HEK293 (cell line): Measurements from ENCODE around the gene RASA3.

Experiments
- CTCF ChIA-PET: fragments of 350-600 bp; formaldehyde crosslinking; extraction: SDS; loops from one replicate; lab custom pipeline; 2021; ENCODE audit warnings: antibody characterized with exemption; lab: Yijun Ruan, JAX
- POLR2A ChIA-PET: fragments of 300-600 bp; formaldehyde crosslinking; extraction: SDS; loops from one replicate; lab custom pipeline; 2020; ENCODE audit warnings: antibody characterized with exemption, inconsistent platforms; lab: Yijun Ruan, JAX
- H3K27ac ChIP-seq: fragments of 200-500 bp; sonication (Bioruptor generic); 2 replicates; pipeline ENCODE4 v1.5.1; 2014; ENCODE audit warnings: low read depth, low read length, control low read depth, inconsistent platforms; ENCODE audit errors: extremely low read depth
- H3K36me3 ChIP-seq, 2 experiments: fragments of 200-500 bp in 1 of 2; sonication (Bioruptor generic) in 1 of 2; 1 replicate in 1 of 2; 2 replicates in 1 of 2; pipeline ENCODE4 v1.5.1; 2014 to 2017; ENCODE audit warnings: inconsistent platforms in 2 of 2, low read length in 2 of 2; ENCODE audit not compliant: control insufficient read depth in 2 of 2, insufficient read depth in 1 of 2
- H3K4me1 ChIP-seq: fragments of 200-500 bp; sonication (Bioruptor generic); 2 replicates; pipeline ENCODE4 v1.5.1; 2014; ENCODE audit warnings: mild to moderate bottlenecking, low read length, inconsistent platforms; ENCODE audit not compliant: control insufficient read depth, insufficient read depth
- H3K4me3 ChIP-seq: 2 replicates; pipeline ENCODE4 v1.5.1; 2011; ENCODE audit warnings: low read depth, mild to moderate bottlenecking, control low read depth, low read length, moderate library complexity
- H3K9me3 ChIP-seq: fragments of 200-500 bp; sonication (Bioruptor generic); 2 replicates; pipeline ENCODE4 v1.5.1; 2014; ENCODE audit warnings: low read depth, low read length, inconsistent platforms; ENCODE audit not compliant: control insufficient read depth, insufficient read depth
- GLI4 ChIP-seq: fragments of 450-650 bp; formaldehyde crosslinking; IDR thresholded peaks from 2 replicates; pipeline ENCODE4 v1.5.1; 2016; ENCODE audit warnings: missing biosample characterization, missing genetic modification characterization
- HOXA7 ChIP-seq: sonication (generic); formaldehyde crosslinking; IDR thresholded peaks from 2 replicates; pipeline ENCODE4 v1.8.1; 2022; ENCODE audit warnings: missing genetic modification reagents, borderline replicate concordance
- KLF10 ChIP-seq: fragments of 450-650 bp; IDR thresholded peaks from 2 replicates; pipeline ENCODE4 v1.5.1; 2018; ENCODE audit warnings: missing biosample characterization, mild to moderate bottlenecking, missing genetic modification characterization
- RBAK ChIP-seq: fragments of 450-650 bp; formaldehyde crosslinking; IDR thresholded peaks from 2 replicates; pipeline ENCODE4 v1.5.1; 2016; ENCODE audit warnings: missing biosample characterization, missing genetic modification characterization
- SETDB1 ChIP-seq: IDR thresholded peaks from one replicate; pipeline ENCODE4 v1.6.1; 2017; ENCODE audit warnings: mild to moderate bottlenecking, low read length, moderate library complexity, mixed read lengths; ENCODE audit not compliant: insufficient read length
- TRIM28 ChIP-seq: IDR thresholded peaks from 2 replicates; pipeline ENCODE4 v1.6.1; 2011; ENCODE audit warnings: low read length, control low read depth, borderline replicate concordance
- YY2 ChIP-seq: fragments of 450-650 bp; formaldehyde crosslinking; IDR thresholded peaks from 2 replicates; pipeline ENCODE4 v1.5.1; 2016; ENCODE audit warnings: missing biosample characterization, missing genetic modification characterization
- ZBTB17 ChIP-seq: fragments of 450-650 bp; formaldehyde crosslinking; IDR thresholded peaks from 2 replicates; pipeline ENCODE4 v1.5.1; 2016; ENCODE audit warnings: missing biosample characterization, missing genetic modification characterization
- ZBTB21 ChIP-seq: fragments of 450-650 bp; formaldehyde crosslinking; IDR thresholded peaks from 2 replicates; pipeline ENCODE4 v1.5.1; 2017; ENCODE audit warnings: missing biosample characterization, missing genetic modification characterization
- ZFP41 ChIP-seq: fragments of 450-650 bp; formaldehyde crosslinking; IDR thresholded peaks from 2 replicates; pipeline ENCODE4 v1.5.1; 2016; ENCODE audit warnings: missing biosample characterization, missing genetic modification characterization, borderline replicate concordance
- ZNF10 ChIP-seq: fragments of 450-650 bp; formaldehyde crosslinking; IDR thresholded peaks from 2 replicates; pipeline ENCODE4 v1.5.1; 2017; ENCODE audit warnings: missing biosample characterization, missing genetic modification characterization
- ZNF114 ChIP-seq: fragments of 450-650 bp; formaldehyde crosslinking; IDR thresholded peaks from 2 replicates; pipeline ENCODE4 v1.5.0; 2017; ENCODE audit warnings: missing biosample characterization, missing genetic modification characterization
- ZNF140 ChIP-seq: fragments of 450-650 bp; formaldehyde crosslinking; IDR thresholded peaks from 2 replicates; pipeline ENCODE4 v1.5.1; 2016; ENCODE audit warnings: missing biosample characterization, missing genetic modification characterization
- ZNF155 ChIP-seq: fragments of 450-650 bp; formaldehyde crosslinking; IDR thresholded peaks from 2 replicates; pipeline ENCODE4 v1.5.1; 2016; ENCODE audit warnings: missing biosample characterization, missing genetic modification characterization
- ZNF157 ChIP-seq: fragments of 450-650 bp; formaldehyde crosslinking; IDR thresholded peaks from 2 replicates; pipeline ENCODE4 v1.5.1; 2016; ENCODE audit warnings: missing biosample characterization, missing genetic modification characterization
- ZNF292 ChIP-seq: fragments of 450-650 bp; formaldehyde crosslinking; IDR thresholded peaks from 2 replicates; pipeline ENCODE4 v1.5.1; 2016; ENCODE audit warnings: low read depth, missing biosample characterization, missing genetic modification characterization, borderline replicate concordance
- ZNF391 ChIP-seq: fragments of 450-650 bp; formaldehyde crosslinking; IDR thresholded peaks from 2 replicates; pipeline ENCODE4 v1.5.1; 2016; ENCODE audit warnings: low read depth, missing biosample characterization, missing genetic modification characterization, borderline replicate concordance
- ZNF629 ChIP-seq: fragments of 450-650 bp; formaldehyde crosslinking; IDR thresholded peaks from 2 replicates; pipeline ENCODE4 v1.5.1; 2017; ENCODE audit warnings: missing biosample characterization, missing genetic modification characterization
- TF ChIP-seq, protein P1 (sequence below): fragments of 450-650 bp; formaldehyde crosslinking; IDR thresholded peaks from 2 replicates; pipeline ENCODE4 v1.5.1; 2017; ENCODE audit warnings: missing biosample characterization, missing genetic modification characterization
- TF ChIP-seq, protein P2 (sequence below): fragments of 450-650 bp; formaldehyde crosslinking; optimal IDR thresholded peaks from 2 replicates; pipeline ENCODE3; 2016; ENCODE audit warnings: missing biosample characterization, mild to moderate bottlenecking, missing genetic modification characterization
- TF ChIP-seq, protein P3 (sequence below): fragments of 450-650 bp; IDR thresholded peaks from 2 replicates; pipeline ENCODE4 v1.5.1; 2018; ENCODE audit warnings: missing biosample characterization, mild to moderate bottlenecking, missing genetic modification characterization

RASA3 gene

DNA sequence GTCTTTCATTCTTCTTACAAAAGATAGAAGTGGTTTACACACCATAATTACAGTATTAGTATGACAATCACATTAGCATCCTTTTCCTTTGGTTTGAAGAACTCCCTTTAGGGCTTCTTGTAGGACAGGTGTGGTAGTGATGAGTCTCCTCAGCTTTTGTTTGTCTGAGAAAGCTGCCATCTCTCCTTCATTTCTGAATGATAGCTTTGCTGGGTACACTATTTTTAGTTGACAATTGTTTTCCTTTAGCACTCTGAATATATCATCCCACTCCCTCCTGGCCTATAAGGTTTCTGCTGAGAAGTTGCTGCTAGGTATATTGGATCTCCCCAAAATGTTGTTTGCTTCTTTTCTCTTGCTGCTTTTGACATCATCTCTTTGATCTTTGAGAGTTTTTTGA, 39.3 kb downstream of the RASA3 start:
- ChIA-PET CTCF (no interaction called here), POLR2A (no interaction called here)
- TF ChIP-seq SETDB1 (peak; percentile 63), TRIM28 (no peak)

DNA sequence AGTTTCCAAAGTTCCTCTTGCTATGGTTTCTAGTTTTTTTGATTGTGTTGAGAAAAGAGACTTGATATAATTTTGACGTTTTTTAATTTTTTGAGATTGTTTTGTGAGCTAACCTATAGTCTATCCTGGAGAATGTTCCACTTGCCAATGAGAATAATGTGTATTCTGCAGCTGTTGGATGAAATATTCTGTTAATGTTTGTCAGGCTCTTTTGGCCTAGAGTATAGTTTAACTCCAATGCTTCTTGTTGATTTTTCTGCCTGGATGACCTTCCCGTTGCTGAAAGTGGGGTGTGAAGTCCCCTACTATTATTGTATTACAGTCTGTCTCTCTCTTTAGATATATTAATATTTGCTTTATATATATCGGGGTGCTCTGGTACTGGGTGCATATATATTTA, 40.0 kb downstream of the RASA3 start:
- Histone ChIP-seq H3K9me3 (no peaks in the 10 kb centered on the region), H3K36me3 (no peaks in the 10 kb centered on the region), H3K4me3 (no peak overlapping the region), H3K27ac (no peak overlapping the region), H3K4me1 (no peaks in the 10 kb centered on the region)
- no peak for TF ChIP-seq KLF10 (tag by site-specific recombination)
- no peak for TF ChIP-seq ZNF140 (tag by site-specific recombination)
- TF ChIP-seq, protein P1, sequence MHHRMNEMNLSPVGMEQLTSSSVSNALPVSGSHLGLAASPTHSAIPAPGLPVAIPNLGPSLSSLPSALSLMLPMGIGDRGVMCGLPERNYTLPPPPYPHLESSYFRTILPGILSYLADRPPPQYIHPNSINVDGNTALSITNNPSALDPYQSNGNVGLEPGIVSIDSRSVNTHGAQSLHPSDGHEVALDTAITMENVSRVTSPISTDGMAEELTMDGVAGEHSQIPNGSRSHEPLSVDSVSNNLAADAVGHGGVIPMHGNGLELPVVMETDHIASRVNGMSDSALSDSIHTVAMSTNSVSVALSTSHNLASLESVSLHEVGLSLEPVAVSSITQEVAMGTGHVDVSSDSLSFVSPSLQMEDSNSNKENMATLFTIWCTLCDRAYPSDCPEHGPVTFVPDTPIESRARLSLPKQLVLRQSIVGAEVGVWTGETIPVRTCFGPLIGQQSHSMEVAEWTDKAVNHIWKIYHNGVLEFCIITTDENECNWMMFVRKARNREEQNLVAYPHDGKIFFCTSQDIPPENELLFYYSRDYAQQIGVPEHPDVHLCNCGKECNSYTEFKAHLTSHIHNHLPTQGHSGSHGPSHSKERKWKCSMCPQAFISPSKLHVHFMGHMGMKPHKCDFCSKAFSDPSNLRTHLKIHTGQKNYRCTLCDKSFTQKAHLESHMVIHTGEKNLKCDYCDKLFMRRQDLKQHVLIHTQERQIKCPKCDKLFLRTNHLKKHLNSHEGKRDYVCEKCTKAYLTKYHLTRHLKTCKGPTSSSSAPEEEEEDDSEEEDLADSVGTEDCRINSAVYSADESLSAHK (tag by site-specific recombination): no peak
- TF ChIP-seq, protein P2, sequence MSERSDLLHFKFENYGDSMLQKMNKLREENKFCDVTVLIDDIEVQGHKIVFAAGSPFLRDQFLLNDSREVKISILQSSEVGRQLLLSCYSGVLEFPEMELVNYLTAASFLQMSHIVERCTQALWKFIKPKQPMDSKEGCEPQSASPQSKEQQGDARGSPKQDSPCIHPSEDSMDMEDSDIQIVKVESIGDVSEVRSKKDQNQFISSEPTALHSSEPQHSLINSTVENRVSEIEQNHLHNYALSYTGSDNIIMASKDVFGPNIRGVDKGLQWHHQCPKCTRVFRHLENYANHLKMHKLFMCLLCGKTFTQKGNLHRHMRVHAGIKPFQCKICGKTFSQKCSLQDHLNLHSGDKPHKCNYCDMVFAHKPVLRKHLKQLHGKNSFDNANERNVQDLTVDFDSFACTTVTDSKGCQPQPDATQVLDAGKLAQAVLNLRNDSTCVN: no peak
- TF ChIP-seq GLI4 (tag by site-specific recombination): no peak
- no peak for TF ChIP-seq ZFP41
- TF ChIP-seq ZNF292 (tag by site-specific recombination): no peak
- TF ChIP-seq HOXA7 (CRISPR knock-in tag): no peak
- no peak for TF ChIP-seq ZNF114
- TF ChIP-seq RBAK: no peak
- no peak for TF ChIP-seq ZNF629
- no peak for TF ChIP-seq ZNF157 (tag by site-specific recombination)
- TF ChIP-seq ZNF10 (tag by site-specific recombination): no peak
- TF ChIP-seq ZBTB21 (tag by site-specific recombination): no peak
- TF ChIP-seq ZNF391 (tag by site-specific recombination): no peak
- no peak for TF ChIP-seq YY2 (tag by site-specific recombination)
- no peak for TF ChIP-seq ZNF155 (tag by site-specific recombination)
- no peak for TF ChIP-seq ZBTB17 (tag by site-specific recombination)
- TF ChIP-seq, protein P3, sequence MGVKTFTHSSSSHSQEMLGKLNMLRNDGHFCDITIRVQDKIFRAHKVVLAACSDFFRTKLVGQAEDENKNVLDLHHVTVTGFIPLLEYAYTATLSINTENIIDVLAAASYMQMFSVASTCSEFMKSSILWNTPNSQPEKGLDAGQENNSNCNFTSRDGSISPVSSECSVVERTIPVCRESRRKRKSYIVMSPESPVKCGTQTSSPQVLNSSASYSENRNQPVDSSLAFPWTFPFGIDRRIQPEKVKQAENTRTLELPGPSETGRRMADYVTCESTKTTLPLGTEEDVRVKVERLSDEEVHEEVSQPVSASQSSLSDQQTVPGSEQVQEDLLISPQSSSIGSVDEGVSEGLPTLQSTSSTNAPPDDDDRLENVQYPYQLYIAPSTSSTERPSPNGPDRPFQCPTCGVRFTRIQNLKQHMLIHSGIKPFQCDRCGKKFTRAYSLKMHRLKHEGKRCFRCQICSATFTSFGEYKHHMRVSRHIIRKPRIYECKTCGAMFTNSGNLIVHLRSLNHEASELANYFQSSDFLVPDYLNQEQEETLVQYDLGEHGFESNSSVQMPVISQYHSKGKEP (tag by site-specific recombination): no peak
- CTCF ChIA-PET: no interaction called here
- POLR2A ChIA-PET: no interaction called here

More for the DNA sequence above, 39.3 kb downstream of the RASA3 start:
- H3K9me3 ChIP-seq: no peaks in the 10 kb centered on the region
- H3K4me1 ChIP-seq: no peaks in the 10 kb centered on the region
- no peak overlapping the region for H3K27ac ChIP-seq
- no peaks in the 10 kb centered on the region for H3K36me3 ChIP-seq
- no peak overlapping the region for H3K4me3 ChIP-seq
